ENCODE results near the gene TTPAL. TPM values are rescaled to one million over a fixed set of nuclear protein-coding genes. Genes with fewer than 3 reads are reported as not detected.

Gene TTPAL
- total and polyA plus RNA-seq, 10 of the 15 experiments (the other 5 are each of a cell fraction or from before 2014, with no cell fraction given) = 4.0 to 24.0 (median 9.3) TPM

GRCh38 chr20:44427804-44428173 is 47.9 kb upstream of the TTPAL start (continued):
- TF ChIP-seq ZBTB11 (CRISPR knock-in tag; IDR thresholded peaks at IDR 0.05) (no peak), STAT3 (IDR thresholded peaks at IDR 0.05; ENCODE audit: low read depth, low read length) (no peak), USF2 (IDR thresholded peaks at IDR 0.05; ENCODE audit: borderline replicate concordance, low read depth, low read length) (no peak), MTA3 (IDR thresholded peaks at IDR 0.05; ENCODE audit: borderline replicate concordance, low read length) (no peak), NKRF (conservative IDR thresholded peaks at IDR 0.05) (no peak), HCFC1 (IDR thresholded peaks at IDR 0.05; ENCODE audit: low read length) (no peak)

All from GM12878 (cell line).